Stimulated activated effector memory CD8-positive, alpha-beta T cell treated with anti-CD3 and anti-CD28 coated beads, Interleukin-12 subunit alpha, Interleukin-12 subunit beta, amount 100 ng/mL, for 72 hours (primary cell): ENCODE measurements around the gene DGAT2.

Source experiments
- ATAC-seq: fragments of 150-1000 bp; cut with Tn5 transposase; 2 replicates; pipeline ENCODE4 v1.10.0; 2021
- DNase-seq, 2 donors: peaks; one replicate each; pipeline ENCODE4 v3.0.0; 2021 to 2022; ENCODE audit warnings: low spot score in 2 of 2
- H3K27ac Mint-ChIP-seq: one replicate; pipeline ENCODE4 v1.8.0; 2022; ENCODE audit warnings: mild to moderate bottlenecking, mixed read lengths
- H3K36me3 Mint-ChIP-seq: one replicate; pipeline ENCODE4 v1.8.0; 2022; ENCODE audit warnings: mild to moderate bottlenecking, mixed read lengths
- H3K4me1 Mint-ChIP-seq: one replicate; pipeline ENCODE4 v1.8.0; 2022; ENCODE audit warnings: mixed read lengths
- H3K4me3 Mint-ChIP-seq: one replicate; pipeline ENCODE4 v1.8.0; 2022; ENCODE audit warnings: mild to moderate bottlenecking, mixed read lengths
- H3K9me3 Mint-ChIP-seq: one replicate; pipeline ENCODE4 v1.8.0; 2022; ENCODE audit warnings: mixed read lengths

DGAT2 gene

GRCh38 chr11:75767228-75767572 is 1.4 kb upstream of the DGAT2 start:
- Mint-ChIP-seq H3K9me3 (no peaks in the 10 kb centered on the region), H3K4me1 (peaks cover 37% of the 10 kb centered on the region), H3K27ac (peak overlapping the region; percentile 94), H3K4me3 (no peak overlapping the region), H3K36me3 (no peaks in the 10 kb centered on the region)
- DNase-seq, result no peak
- ATAC-seq, result no peak

- peak overlapping the region; percentile 74 for H3K4me3 Mint-ChIP-seq
- H3K36me3 Mint-ChIP-seq, result no peaks in the 10 kb centered on the region
- no peaks in the 10 kb centered on the region for H3K9me3 Mint-ChIP-seq
- peaks cover 37% of the 10 kb centered on the region for H3K4me1 Mint-ChIP-seq
- DNase-seq (no peak), ATAC-seq (no peak)
- peak overlapping the region; percentile 94 for H3K27ac Mint-ChIP-seq
Observed at GRCh38 chr11:75767793-75768111, 826 bp upstream of the DGAT2 start.

DNA sequence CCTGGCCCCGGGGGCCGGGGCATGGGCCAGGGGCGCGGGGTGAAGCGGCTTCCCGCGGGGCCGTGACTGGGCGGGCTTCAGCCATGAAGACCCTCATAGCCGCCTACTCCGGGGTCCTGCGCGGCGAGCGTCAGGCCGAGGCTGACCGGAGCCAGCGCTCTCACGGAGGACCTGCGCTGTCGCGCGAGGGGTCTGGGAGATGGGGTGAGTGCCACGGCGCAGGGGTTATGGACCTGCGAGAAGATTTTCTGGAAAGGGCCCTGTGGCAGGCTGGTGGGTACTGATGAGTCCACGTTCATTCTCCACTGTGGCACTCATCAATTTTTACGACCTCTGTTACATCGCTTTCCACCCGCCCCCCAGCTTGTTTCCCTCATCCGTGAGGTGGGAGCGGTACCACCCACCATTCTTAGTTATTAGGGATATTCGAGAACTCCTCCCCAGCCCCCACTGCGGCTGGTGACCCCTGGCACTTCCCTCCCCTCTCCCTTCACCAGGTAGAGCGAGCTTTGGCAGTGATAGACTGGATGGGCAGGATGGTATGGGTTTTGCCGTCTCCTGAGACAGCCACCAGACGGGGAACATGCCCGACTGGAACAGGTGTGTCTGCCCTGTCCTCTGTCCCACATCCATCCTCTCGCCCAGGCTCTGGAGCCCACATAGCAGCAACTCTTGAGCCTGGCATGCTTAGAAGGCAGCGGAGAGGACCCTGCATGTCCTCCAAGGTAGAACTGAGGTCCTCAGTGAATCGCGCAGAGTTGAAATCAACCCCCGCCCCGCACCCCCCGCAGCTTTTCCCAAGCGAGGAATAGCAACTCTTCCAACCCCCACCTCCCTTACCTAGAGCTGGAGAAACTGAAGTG is 562 bp downstream of the DGAT2 start:
- Mint-ChIP-seq H3K4me3 (peak overlapping the region; percentile 74), H3K36me3 (no peaks in the 10 kb centered on the region), H3K27ac (no peak overlapping the region), H3K4me1 (peaks cover 46% of the 10 kb centered on the region), H3K9me3 (no peaks in the 10 kb centered on the region)
- DNase-seq, result no peak
- ATAC-seq, result no peak

GRCh38 chr11:75770102-75770501 is 1.5 kb downstream of the DGAT2 start:
- Mint-ChIP-seq H3K27ac (no peak overlapping the region), H3K9me3 (no peaks in the 10 kb centered on the region), H3K36me3 (no peaks in the 10 kb centered on the region), H3K4me1 (peaks cover 46% of the 10 kb centered on the region), H3K4me3 (peak overlapping the region; percentile 74)
- DNase-seq (no peak), ATAC-seq (no peak)

GRCh38 chr11:75771646-75772410 is 3.2 kb downstream of the DGAT2 start:
- Mint-ChIP-seq H3K27ac (no peak overlapping the region), H3K4me3 (no peak overlapping the region), H3K4me1 (peaks cover 51% of the 10 kb centered on the region), H3K9me3 (no peaks in the 10 kb centered on the region), H3K36me3 (no peaks in the 10 kb centered on the region)
- DNase-seq (no peak), ATAC-seq (no peak)

GRCh38 chr11:75773595-75774353 is 5.2 kb downstream of the DGAT2 start:
- peak; percentile 88 for ATAC-seq
- H3K27ac Mint-ChIP-seq, result peak overlapping the region; percentile 46
- no peaks in the 10 kb centered on the region for H3K9me3 Mint-ChIP-seq
- peaks cover 49% of the 10 kb centered on the region for H3K4me1 Mint-ChIP-seq
- H3K4me3 Mint-ChIP-seq, result peak overlapping the region; percentile 1
- DNase-seq, result peak in 1 of 2 donors; percentile 66
- H3K36me3 Mint-ChIP-seq, result no peaks in the 10 kb centered on the region

- no peak overlapping the region for H3K4me3 Mint-ChIP-seq
- ATAC-seq, result no peak
- no peaks in the 10 kb centered on the region for H3K9me3 Mint-ChIP-seq
- H3K27ac Mint-ChIP-seq, result no peak overlapping the region
- peaks cover 44% of the 10 kb centered on the region for H3K4me1 Mint-ChIP-seq
- no peak for DNase-seq
- no peaks in the 10 kb centered on the region for H3K36me3 Mint-ChIP-seq
Observed at GRCh38 chr11:75775056-75775455, 6.5 kb downstream of the DGAT2 start.

GRCh38 chr11:75776546-75776945 is 8.0 kb downstream of the DGAT2 start:
- Mint-ChIP-seq H3K4me1 (peaks cover 42% of the 10 kb centered on the region), H3K27ac (peak overlapping the region; percentile 17), H3K9me3 (no peaks in the 10 kb centered on the region), H3K4me3 (no peak overlapping the region), H3K36me3 (no peaks in the 10 kb centered on the region)
- no peak for ATAC-seq
- no peak for DNase-seq

DNA sequence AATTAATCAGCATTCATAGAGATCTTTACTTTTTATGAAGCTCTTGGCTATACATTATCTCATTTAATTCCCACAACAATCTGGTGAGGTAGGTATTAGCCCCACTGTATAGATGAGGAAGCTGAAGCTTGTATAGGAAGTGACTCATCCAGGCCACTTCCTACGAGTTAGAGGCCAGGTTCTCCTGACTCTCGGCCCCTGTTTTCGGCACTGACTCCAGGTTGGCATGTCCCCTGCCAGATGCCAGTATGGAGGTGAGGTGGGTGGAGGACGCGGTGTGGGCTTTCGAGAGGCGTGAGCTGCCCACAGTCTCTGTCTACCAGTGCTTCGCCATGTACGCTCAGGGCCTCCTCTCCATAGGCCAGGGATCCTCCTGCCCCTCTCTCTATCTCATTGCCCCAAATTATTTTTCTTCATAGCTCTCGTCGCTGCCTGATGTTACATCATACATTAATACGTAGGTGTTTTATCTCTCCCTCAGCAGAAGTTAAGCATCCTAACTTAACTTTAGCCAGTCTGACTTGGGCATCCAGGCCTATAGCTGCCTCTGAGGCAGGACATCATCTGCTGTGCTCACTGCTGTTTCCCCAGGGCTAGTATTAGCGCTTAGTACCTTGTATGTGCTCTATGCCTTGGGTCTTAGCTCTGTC is 9.0 kb downstream of the DGAT2 start:
- no peaks in the 10 kb centered on the region for H3K36me3 Mint-ChIP-seq
- H3K4me1 Mint-ChIP-seq, result peaks cover 42% of the 10 kb centered on the region
- no peak overlapping the region for H3K4me3 Mint-ChIP-seq
- H3K9me3 Mint-ChIP-seq, result no peaks in the 10 kb centered on the region
- DNase-seq, result no peak
- ATAC-seq, result peak; percentile 58
- H3K27ac Mint-ChIP-seq, result peak overlapping the region; percentile 24

GRCh38 chr11:75778962-75779361 is 10.4 kb downstream of the DGAT2 start:
- H3K4me1 Mint-ChIP-seq, result peaks cover 35% of the 10 kb centered on the region
- ATAC-seq (no peak), DNase-seq (no peak)
- no peaks in the 10 kb centered on the region for H3K36me3 Mint-ChIP-seq
- H3K27ac Mint-ChIP-seq, result peak overlapping the region; percentile 29
- no peak overlapping the region for H3K4me3 Mint-ChIP-seq
- H3K9me3 Mint-ChIP-seq, result no peaks in the 10 kb centered on the region

DNA sequence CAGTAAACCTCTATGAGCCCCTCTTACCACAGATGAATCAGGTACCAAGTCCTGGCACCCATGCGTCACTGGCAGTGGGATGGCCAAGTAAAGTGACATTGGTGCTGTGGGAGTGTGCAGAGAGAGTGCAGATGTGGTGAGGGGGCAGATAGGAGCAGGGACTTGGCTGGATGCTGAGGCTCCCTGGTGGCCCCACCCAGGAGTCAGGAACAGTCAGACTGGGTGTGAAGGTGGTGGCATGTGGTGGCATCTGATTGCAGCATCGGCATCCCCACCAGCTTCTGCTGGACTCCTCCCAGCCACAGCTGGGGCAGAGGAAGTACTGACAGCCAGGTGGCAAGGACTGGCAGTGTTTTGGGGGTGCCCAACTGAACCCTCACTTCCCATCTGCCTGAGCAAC is 11.4 kb downstream of the DGAT2 start:
- Mint-ChIP-seq H3K4me3 (no peak overlapping the region), H3K36me3 (no peaks in the 10 kb centered on the region), H3K27ac (peak overlapping the region; percentile 29), H3K4me1 (peaks cover 34% of the 10 kb centered on the region), H3K9me3 (no peaks in the 10 kb centered on the region)
- DNase-seq (no peak), ATAC-seq (peak; percentile 58)

GRCh38 chr11:75780888-75781287 is 12.3 kb downstream of the DGAT2 start:
- Mint-ChIP-seq H3K9me3 (no peaks in the 10 kb centered on the region), H3K27ac (peak overlapping the region; percentile 29), H3K36me3 (no peaks in the 10 kb centered on the region), H3K4me1 (peaks cover 31% of the 10 kb centered on the region), H3K4me3 (no peak overlapping the region)
- DNase-seq (no peak), ATAC-seq (no peak)

DNA sequence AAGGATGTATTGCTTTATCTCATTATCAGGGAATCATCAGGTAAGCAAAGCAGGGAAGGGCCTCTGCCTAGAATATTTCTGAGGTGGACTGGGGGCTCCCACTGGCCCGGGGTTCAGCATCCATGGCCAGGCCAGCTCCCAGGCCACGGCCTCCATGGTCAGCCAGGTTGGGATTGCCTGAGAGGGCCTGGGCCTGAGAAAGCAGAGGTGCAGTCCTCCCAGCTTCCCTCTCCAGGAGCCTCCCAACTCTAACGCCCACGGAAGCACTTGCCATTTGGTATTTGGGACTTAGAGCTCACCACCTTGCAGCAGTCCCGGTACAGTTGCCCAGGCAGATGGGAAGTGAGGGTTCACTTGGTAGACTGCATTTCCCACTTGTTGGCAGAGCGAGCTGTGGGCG is 12.7 kb downstream of the DGAT2 start:
- H3K4me1 Mint-ChIP-seq, result peaks cover 27% of the 10 kb centered on the region
- ATAC-seq (no peak), DNase-seq (no peak)
- no peak overlapping the region for H3K4me3 Mint-ChIP-seq
- no peaks in the 10 kb centered on the region for H3K9me3 Mint-ChIP-seq
- H3K36me3 Mint-ChIP-seq, result no peaks in the 10 kb centered on the region
- H3K27ac Mint-ChIP-seq, result no peak overlapping the region

DNA sequence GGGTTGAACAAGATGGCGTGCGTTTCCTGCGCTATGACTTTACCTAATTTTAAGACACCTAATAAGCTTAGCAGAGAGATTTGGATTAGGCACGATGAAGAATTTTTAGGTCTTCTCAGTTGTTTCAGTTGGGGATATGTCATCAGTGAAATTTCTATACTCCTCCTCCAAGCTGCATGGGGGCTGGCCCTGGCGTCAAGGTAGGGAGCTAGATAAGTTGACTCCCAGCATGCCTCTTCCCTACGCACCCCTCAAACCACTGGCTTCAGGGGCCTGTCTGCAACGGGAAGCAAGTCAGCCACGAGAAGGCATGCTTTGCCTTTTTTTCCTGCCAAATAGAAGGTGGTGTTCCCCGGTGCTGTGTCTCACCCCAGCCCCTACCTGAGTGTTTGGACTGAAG is 13.3 kb downstream of the DGAT2 start:
- Mint-ChIP-seq H3K4me3 (no peak overlapping the region), H3K9me3 (no peaks in the 10 kb centered on the region), H3K4me1 (peaks cover 21% of the 10 kb centered on the region), H3K27ac (no peak overlapping the region), H3K36me3 (no peaks in the 10 kb centered on the region)
- DNase-seq, result no peak
- ATAC-seq, result no peak
